NCI-H82 treated with DMSO at 0.1 percent for 48 hours (cell line): ENCODE measurements around the gene DLGAP1.

Experiments
- DNase-seq: peaks from one replicate; lab custom pipeline; 2025; ENCODE audit not compliant: unreplicated experiment; lab: John Stamatoyannopoulos, UW

The DLGAP1 gene

DNA sequence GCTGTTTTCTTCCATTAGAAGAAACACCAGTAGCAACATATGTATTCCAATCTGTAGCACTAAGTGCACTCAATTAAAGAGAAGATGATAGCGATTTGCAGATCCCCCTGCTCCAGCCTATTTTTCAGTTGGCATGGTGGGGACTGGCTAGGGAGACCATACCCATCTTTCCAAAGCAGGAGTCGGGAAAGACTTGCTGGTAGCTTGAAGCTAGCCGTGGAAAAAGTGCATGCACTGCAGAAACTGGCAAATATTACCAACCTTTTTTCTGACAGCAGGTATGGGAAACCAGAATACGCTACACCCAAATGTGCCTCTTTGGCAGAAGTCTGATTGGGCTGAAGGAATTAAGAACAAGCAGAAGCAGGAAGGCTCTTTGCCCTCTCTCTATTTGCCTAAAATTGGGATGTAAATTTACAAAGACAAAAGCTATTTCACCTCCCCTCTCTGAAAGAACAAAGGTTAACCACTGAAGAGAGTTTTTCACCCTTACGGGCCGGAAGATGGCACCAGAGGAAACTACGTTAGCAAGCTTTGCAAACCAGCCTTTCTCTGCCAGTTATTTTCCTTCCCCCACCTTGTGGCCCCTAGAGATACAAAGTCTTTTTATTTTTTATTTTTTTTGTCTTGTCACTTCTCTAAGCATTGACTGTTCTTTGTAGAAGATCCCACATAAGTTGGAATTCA, 273.1 kb downstream of the DLGAP1 start:
- no peak for DNase-seq

GRCh38 chr18:4181086-4181485, 274.0 kb downstream of the DLGAP1 start:
- DNase-seq, result no peak

- no peak for DNase-seq
Observed at GRCh38 chr18:4172196-4173100, 282.7 kb downstream of the DLGAP1 start.

DNA sequence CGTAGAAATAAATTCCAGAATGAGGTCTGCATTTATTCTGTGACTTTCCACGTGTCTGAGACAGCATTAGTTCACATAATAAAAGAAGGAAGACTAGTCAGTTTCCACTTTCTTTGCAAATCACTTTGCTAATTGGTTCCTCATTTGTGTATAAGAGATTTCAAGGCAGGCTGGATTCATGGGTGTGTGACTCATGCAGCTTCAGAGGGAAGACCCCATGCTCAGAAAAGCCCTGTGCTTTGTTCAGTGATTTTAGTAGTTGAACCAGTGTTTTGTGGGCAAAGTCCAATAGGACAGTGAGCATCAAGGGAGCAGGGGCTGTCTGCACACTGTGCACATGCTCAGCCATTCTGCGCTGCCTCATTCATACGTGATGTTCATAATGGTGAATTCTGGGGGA, 297.8 kb downstream of the DLGAP1 start:
- no peak for DNase-seq

DNA sequence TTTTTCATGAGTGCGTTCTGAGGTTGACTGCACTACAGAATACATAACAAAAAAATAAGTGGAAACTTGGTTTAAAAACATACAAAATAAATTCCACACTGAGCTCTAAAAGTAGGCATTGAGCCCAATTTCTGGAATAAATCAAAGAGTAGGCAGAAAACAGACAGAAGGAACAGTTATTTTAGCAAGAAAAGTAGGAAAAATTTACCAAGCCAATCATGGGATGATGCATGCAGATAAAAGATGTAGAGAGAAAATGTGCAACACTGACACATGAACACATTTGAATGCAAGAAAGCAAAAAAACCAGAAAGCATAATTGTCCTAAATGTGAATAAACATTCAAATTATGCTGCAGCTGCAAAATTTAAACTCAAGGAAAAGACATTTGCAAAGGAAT, 308.3 kb downstream of the DLGAP1 start:
- DNase-seq, result no peak

DNA sequence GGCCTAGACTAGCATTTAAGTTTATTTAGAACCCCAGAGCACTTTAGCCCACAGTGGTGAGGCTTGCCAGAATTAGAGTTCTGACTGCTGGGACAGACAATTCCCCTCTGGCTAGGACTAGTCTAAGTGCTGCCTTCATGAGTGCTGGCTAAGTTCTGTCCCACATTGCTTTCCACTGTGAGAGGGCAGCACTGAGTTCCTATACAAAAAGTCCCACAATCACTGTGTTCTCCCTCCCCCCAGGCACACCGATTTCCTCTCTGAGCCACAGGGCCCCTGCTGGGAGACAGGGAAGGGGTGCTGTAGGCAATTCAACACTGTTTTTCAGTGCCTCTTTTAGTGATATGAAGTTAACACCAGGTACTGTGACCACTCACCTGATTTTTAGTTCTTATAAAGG, 310.9 kb downstream of the DLGAP1 start:
- no peak for DNase-seq

DNA sequence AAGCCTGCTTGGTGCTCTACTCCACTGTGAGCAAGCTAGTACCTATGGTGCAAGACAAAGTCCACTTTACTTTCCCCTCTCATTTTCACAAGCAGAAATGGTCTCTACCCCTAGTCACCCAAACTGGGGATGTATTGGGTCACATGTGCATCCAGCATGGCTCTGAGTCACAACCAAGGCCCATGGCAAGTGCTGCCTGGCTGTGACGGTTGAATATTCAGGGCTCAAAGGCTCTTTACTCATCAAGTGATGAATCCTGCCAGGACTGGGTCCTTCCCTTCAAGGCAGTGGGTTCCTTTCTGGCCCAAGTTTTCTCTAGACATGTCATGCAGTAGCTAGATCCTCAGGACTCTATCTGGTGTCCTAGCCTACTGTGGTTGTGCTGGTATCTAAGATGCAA, 311.5 kb downstream of the DLGAP1 start:
- DNase-seq, result no peak

- DNase-seq, result no peak
Observed at GRCh38 chr18:4142876-4143275, 312.2 kb downstream of the DLGAP1 start.

- DNase-seq, result no peak
Observed at GRCh38 chr18:4134700-4135099, 320.4 kb downstream of the DLGAP1 start.

GRCh38 chr18:4130734-4131719, 324.1 kb downstream of the DLGAP1 start:
- DNase-seq, result no peak

DNA sequence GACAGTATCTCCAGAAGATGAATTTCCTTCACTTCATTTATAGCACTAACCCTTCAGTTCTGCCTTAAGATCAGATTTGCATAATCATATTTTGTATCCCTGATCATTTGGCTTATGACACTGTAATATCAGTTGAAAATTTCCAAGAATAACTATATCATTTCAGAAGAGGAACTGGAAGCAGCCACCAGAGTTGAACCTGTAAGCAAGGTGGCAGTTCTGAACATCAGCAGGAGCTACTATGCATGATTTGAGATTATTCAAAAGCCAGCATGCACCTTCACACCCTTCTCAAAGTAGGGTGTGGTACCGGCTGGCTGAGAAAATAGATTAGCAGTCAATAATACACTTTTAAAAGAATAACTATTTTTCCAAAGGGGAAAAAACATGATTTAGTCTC, 328.2 kb downstream of the DLGAP1 start:
- no peak for DNase-seq

- DNase-seq, result no peak
Observed at GRCh38 chr18:4125627-4126230, 329.4 kb downstream of the DLGAP1 start.

DNA sequence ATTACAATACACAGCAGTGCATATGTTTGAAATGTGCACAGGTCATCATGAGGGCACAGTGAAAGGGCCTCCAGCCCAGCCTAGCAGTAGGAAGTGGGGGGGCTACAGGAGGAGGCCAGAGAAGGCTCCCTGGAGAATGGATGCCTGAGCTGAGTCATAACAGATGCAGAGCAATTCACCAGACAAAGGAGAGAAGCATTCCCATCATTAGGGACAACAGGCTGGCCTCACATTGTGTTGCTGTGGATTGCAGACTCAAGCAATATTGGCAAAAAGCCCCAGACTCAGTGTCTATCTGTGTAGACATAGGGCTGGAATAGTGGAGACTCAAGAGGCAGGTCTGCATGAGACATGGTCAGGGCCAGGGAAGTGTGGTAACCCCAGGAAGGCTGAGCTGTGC, 329.9 kb downstream of the DLGAP1 start:
- DNase-seq, result no peak

DNA sequence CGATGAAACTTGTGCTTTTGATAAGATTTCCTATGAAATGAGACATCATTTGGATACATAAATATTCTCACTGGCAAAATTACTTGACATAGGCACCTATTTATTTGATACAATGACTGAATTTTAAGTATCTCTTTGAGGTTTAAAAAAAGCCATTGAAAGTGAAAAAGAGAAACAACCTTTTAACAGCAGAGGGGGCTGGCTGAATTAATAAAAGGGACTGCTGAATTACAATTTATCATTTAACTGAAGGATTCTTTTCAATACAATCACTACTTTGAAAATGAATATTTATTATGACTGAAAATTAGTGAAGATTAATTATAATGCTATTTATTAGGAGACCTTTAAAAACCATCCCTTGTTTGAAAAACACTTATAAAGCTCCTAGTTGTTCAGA, 335.3 kb downstream of the DLGAP1 start:
- DNase-seq, result no peak

GRCh38 chr18:4119127-4119648, 335.9 kb downstream of the DLGAP1 start:
- DNase-seq, result no peak

- DNase-seq, result no peak
Observed at GRCh38 chr18:4108016-4108415, 347.1 kb downstream of the DLGAP1 start.

DNA sequence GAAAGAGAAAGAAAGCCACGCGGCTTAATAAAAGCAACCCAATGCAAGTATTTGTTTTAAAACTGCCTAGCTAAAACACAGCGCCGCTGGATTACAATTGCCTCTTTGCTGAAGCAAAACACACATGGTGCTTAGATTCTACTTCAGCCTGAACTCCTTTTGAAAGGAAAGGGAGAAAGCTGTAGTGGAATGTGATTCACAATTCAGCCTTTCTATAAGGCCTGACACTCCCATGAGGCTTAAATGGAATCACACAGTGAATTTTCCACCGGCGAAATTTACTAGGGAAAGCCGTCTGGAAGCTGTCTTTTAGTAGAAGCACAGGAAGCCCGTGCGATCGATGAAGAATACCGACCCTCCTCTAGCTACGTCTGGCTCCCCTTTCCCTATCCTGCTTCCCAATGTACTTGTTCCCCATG, 348.0 kb downstream of the DLGAP1 start:
- DNase-seq, result no peak

- DNase-seq, result no peak
Observed at GRCh38 chr18:4106407-4107033, 348.6 kb downstream of the DLGAP1 start.

- no peak for DNase-seq
Observed at GRCh38 chr18:4102901-4103300, 352.2 kb downstream of the DLGAP1 start.

DNA sequence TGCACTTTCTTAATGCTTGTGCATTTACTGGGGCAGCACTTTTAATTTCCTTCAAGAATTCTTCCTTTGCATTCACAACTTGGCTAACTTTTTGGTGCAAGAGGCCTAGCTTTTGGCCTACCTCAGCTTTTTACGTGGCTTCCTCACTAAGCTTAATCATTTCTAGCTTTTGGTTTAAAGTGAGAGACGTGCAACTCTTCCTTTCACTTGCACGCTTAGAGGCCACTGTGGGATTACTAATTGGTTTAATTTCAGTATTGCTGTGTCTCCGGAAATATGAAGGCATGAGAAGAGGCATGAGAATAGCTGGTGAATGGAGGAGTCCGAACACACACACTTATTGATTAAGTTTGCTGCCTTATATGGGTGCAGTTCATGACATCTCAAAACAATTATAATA, 354.1 kb downstream of the DLGAP1 start:
- no peak for DNase-seq
